Keratinocyte (primary cell): ENCODE measurements around the gene RELT.

Experiments
- EZH2 ChIP-seq: IDR thresholded peaks from one replicate; pipeline ENCODE4 v1.6.1; 2012; ENCODE audit warnings: inconsistent platforms, mild to moderate bottlenecking, low read length, moderate library complexity
- TF ChIP-seq, protein P1 (sequence below), 3 experiments: IDR thresholded peaks in 1 of 3; conservative IDR thresholded peaks in 1 of 3; optimal IDR thresholded peaks in 1 of 3; 2 replicates in 2 of 3; 3 replicates in 1 of 3; pipeline versions ENCODE3 to v1.5.1; 2011; ENCODE audit warnings: low read length in 3 of 3, mild to moderate bottlenecking in 3 of 3, moderate library complexity in 2 of 3, control low read depth in 1 of 3, inconsistent platforms in 1 of 3; ENCODE audit not compliant: insufficient read depth in 2 of 3; ENCODE audit errors: extremely low read depth in 1 of 3

DNA sequence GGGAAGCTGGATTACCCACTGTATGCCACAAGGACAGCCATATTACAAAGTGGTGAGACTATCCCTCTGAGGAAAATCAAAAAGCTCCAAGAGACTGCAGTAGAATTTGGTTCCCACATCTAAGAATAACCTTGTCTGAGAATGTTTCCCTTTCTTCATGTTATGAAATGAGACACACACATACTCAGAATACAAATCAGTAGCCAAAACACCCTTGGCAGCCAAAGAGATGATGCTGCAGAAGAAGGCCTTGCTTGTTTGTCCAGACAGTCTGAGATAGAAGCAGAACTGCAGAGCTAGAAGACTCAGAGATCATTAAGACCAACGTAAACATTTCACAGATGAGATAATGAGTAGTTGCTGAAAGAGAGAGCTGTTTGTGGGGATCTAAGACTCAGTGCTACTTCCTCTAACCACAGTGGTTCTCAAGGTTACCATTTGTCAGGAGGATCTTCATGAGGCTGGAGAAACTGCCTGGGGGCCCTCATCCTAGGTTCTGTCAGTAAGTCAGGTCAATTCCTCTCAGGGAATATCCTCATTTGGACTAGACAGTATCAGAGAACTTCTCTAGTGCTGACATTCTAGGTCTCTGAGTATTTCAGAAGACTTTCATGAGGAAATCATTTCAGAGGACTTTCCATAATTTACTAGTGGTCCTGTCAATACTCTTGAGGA, 38.9 kb downstream of the RELT start:
- TF ChIP-seq EZH2, result no peak
- TF ChIP-seq, protein P1, sequence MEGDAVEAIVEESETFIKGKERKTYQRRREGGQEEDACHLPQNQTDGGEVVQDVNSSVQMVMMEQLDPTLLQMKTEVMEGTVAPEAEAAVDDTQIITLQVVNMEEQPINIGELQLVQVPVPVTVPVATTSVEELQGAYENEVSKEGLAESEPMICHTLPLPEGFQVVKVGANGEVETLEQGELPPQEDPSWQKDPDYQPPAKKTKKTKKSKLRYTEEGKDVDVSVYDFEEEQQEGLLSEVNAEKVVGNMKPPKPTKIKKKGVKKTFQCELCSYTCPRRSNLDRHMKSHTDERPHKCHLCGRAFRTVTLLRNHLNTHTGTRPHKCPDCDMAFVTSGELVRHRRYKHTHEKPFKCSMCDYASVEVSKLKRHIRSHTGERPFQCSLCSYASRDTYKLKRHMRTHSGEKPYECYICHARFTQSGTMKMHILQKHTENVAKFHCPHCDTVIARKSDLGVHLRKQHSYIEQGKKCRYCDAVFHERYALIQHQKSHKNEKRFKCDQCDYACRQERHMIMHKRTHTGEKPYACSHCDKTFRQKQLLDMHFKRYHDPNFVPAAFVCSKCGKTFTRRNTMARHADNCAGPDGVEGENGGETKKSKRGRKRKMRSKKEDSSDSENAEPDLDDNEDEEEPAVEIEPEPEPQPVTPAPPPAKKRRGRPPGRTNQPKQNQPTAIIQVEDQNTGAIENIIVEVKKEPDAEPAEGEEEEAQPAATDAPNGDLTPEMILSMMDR (optimal IDR thresholded peaks at IDR 0.05 in 1 of 3, IDR thresholded peaks at IDR 0.05 in 1 of 3, conservative IDR thresholded peaks at IDR 0.05 in 1 of 3; ENCODE audit: extremely low read depth in 1 of 3, insufficient read depth in 2 of 3, low read length in 3 of 3), result no peak
